Mesenchymal stem cell (in vitro differentiated cells and primary cell): Measurements from ENCODE around the gene PRR12.
"Not testable (repeated sequence)": the region's sequence is repeated elsewhere in the genome, so short reads cannot be mapped to it uniquely, and the experiment has no call there.

Experiments used
- DNase-seq: peaks from one replicate; pipeline ENCODE4 v3.0.0-alpha.2; 2013
- H2AFZ ChIP-seq: one replicate; pipeline ENCODE4 v1.6.1; 2013; ENCODE audit warnings: low read depth, mild to moderate bottlenecking, control low read depth, inconsistent platforms, low read length, moderate library complexity
- H2AK5ac ChIP-seq: 2 replicates; pipeline ENCODE4 v1.6.1; 2013; ENCODE audit warnings: low read length, moderate library complexity, mild to moderate bottlenecking, inconsistent platforms; ENCODE audit not compliant: severe bottlenecking
- H2BK120ac ChIP-seq: one replicate; pipeline ENCODE4 v1.6.1; 2013; ENCODE audit warnings: low read depth, mild to moderate bottlenecking, inconsistent platforms, low read length, moderate library complexity
- H2BK12ac ChIP-seq, 2 experiments: one replicate each; pipeline ENCODE4 v1.6.1; 2013; ENCODE audit warnings: inconsistent platforms in 2 of 2, low read length in 2 of 2, mild to moderate bottlenecking in 2 of 2, moderate library complexity in 2 of 2, control low read depth in 1 of 2
- H2BK15ac ChIP-seq: one replicate; pipeline ENCODE4 v1.6.1; 2013; ENCODE audit warnings: mild to moderate bottlenecking, low read depth, inconsistent platforms; ENCODE audit not compliant: poor library complexity, severe bottlenecking
- H2BK5ac ChIP-seq: 2 replicates; pipeline ENCODE4 v1.6.1; 2013; ENCODE audit warnings: low read depth, mild to moderate bottlenecking, low read length, control low read depth, inconsistent platforms; ENCODE audit not compliant: poor library complexity, severe bottlenecking
- H3K14ac ChIP-seq, 2 experiments: one replicate each; pipeline ENCODE4 v1.6.1; 2013; ENCODE audit warnings: inconsistent platforms in 2 of 2, low read length in 2 of 2, control low read depth in 1 of 2, mild to moderate bottlenecking in 1 of 2, moderate library complexity in 1 of 2
- H3K18ac ChIP-seq, 2 experiments: one replicate each; pipeline ENCODE4 v1.6.1; 2013; ENCODE audit warnings: inconsistent platforms in 2 of 2, low read length in 2 of 2, control low read depth in 1 of 2, low read depth in 1 of 2, mild to moderate bottlenecking in 1 of 2
- H3K23ac ChIP-seq, 2 experiments: one replicate each; pipeline ENCODE4 v1.6.1; 2013; ENCODE audit warnings: inconsistent platforms in 2 of 2, low read length in 2 of 2, mild to moderate bottlenecking in 2 of 2, moderate library complexity in 2 of 2, control low read depth in 1 of 2
- H3K27ac ChIP-seq: 2 replicates; pipeline ENCODE4 v1.5.1; 2013; ENCODE audit warnings: mild to moderate bottlenecking, moderate library complexity, low read length, control low read depth, inconsistent platforms; ENCODE audit not compliant: poor library complexity, severe bottlenecking
- H3K27me3 ChIP-seq, 2 experiments: 2 replicates each; pipeline versions ENCODE4 v1.6.1 to v1.7.0; 2013; ENCODE audit warnings: low read length in 2 of 2, mild to moderate bottlenecking in 2 of 2, moderate library complexity in 2 of 2, control low read depth in 1 of 2, inconsistent platforms in 1 of 2; ENCODE audit not compliant: control insufficient read depth in 1 of 2, insufficient read depth in 1 of 2
- H3K36me3 ChIP-seq, 2 experiments: 2 replicates each; pipeline versions ENCODE4 v1.6.1 to v1.7.0; 2013; ENCODE audit warnings: low read length in 2 of 2, control low read depth in 1 of 2, inconsistent platforms in 1 of 2, low read depth in 1 of 2, mild to moderate bottlenecking in 1 of 2; ENCODE audit not compliant: insufficient read depth in 2 of 2, control insufficient read depth in 1 of 2
- H3K4ac ChIP-seq, 2 experiments: one replicate each; pipeline ENCODE4 v1.6.1; 2013; ENCODE audit warnings: inconsistent platforms in 2 of 2, low read length in 2 of 2, mild to moderate bottlenecking in 2 of 2, moderate library complexity in 2 of 2, control low read depth in 1 of 2, low read depth in 1 of 2
- H3K4me1 ChIP-seq: 2 replicates; pipeline ENCODE4 v1.6.1; 2013; ENCODE audit warnings: low read depth, low read length, control low read depth; ENCODE audit not compliant: control insufficient read depth, insufficient read depth
- H3K4me2 ChIP-seq: 2 replicates; pipeline ENCODE4 v1.6.1; 2013; ENCODE audit warnings: low read length, mild to moderate bottlenecking, inconsistent platforms; ENCODE audit not compliant: poor library complexity, severe bottlenecking
- H3K4me3 ChIP-seq, 2 experiments: 2 replicates each; pipeline versions ENCODE4 v1.5.1 to v1.7.0; 2013; ENCODE audit warnings: low read length in 2 of 2, mild to moderate bottlenecking in 2 of 2, control low read depth in 1 of 2, low read depth in 1 of 2; ENCODE audit not compliant: insufficient read depth in 1 of 2
- H3K79me1 ChIP-seq: replicated peaks from 2 replicates; pipeline ENCODE4 v1.6.1; 2013; ENCODE audit warnings: mild to moderate bottlenecking, control low read depth, low read length, inconsistent platforms; ENCODE audit not compliant: poor library complexity, severe bottlenecking
- H3K9ac ChIP-seq: 2 replicates; pipeline ENCODE4 v1.7.0; 2013; ENCODE audit warnings: mild to moderate bottlenecking, low read length, moderate library complexity
- H3K9me3 ChIP-seq: 2 replicates; pipeline ENCODE4 v1.7.0; 2013; ENCODE audit warnings: mild to moderate bottlenecking, low read length; ENCODE audit not compliant: control insufficient read depth
- H4K8ac ChIP-seq: one replicate; pipeline ENCODE4 v1.6.1; 2013; ENCODE audit warnings: inconsistent platforms, mild to moderate bottlenecking, low read length, moderate library complexity
- H4K91ac ChIP-seq: one replicate; pipeline ENCODE4 v1.6.1; 2013; ENCODE audit warnings: mild to moderate bottlenecking, low read length, inconsistent platforms
- WGBS: methylation state at CpG from one replicate; pipeline ENCODE4 v1.1.7; 2013; ENCODE audit warnings: mixed read lengths; 5-methylcytosine and 5-hydroxymethylcytosine counted together

The PRR12 gene

DNA sequence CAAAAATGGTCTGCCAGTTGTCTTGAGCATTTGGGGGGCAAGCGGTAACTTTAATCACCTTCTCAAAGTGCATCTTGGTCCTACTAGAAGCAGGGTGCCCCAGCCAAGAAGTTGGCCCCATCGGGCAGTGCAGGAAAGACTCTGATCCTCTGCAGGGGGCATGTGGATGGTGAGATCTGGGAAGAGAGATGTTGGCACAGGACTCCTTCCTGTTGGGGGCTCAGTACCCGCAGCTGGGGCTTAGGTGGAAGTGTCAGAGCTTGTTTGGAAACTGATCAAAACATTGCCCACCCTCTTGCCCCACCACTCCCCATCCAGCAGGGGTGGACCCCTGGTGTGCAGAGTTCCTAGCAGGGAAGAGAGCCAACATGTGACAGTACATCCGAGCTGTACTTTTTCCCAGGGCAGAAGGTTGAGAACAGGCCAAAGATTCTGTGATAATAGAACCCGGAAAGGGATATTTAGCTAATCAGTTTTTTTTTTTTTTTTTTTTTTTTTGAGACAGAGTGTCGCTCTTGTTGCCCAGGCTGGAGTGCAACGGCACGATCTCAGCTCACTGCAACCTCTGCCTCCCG is 40.1 kb downstream of the PRR12 start:
- no peak overlapping the region for H3K4me2 ChIP-seq
- 96% methylated on average over 7 of the region's 9 CpGs for WGBS
- no peak overlapping the region for H3K27ac ChIP-seq

DNA sequence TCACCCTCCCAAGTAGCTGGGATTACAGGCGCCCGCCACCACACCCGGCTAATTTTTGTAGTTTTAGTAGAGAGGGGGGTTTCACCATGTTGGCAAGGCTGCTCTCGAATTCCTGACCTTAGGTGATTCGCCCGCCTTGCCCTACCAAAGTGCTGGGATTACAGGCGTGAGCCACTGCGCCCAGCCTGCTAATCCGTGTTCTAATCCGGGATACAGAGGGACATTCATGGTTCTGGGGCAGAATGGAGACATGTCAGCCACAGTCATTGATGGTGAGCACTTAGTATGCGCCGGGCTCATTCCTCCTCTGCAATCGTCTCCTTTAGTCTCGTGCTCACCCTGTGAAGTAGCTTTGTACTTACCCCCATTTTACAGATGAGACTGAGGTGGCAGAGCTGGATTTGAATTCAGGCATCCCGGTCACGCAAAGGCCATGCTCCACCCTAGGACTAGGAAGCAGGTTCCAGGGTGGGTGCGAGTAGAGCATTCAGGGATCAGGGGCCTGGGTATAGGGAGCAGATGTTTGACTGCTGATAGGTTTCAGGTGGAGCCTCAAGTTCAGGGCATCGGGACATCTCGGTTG is 40.7 kb downstream of the PRR12 start:
- no peak for DNase-seq
- Histone ChIP-seq H3K4ac (no peak overlapping the region), H2BK12ac (no peak overlapping the region), H2AK5ac (no peak overlapping the region), H3K9ac (no peak overlapping the region), H3K4me1 (peaks cover 26% of the 10 kb centered on the region), H3K14ac (no peak overlapping the region), H3K4me2 (no peak overlapping the region), H3K36me3 (peaks cover 30 to 38% of the 10 kb centered on the region in 2 experiments), H3K79me1 (no peaks in the 10 kb centered on the region), H3K9me3 (no peaks in the 10 kb centered on the region), H2BK5ac (no peak overlapping the region), H3K27me3 (no peaks in the 10 kb centered on the region), H3K18ac (no peak overlapping the region), H3K23ac (no peak overlapping the region), H3K27ac (no peak overlapping the region), H2BK15ac (no peak overlapping the region), H3K4me3 (no peak overlapping the region), H2AFZ (no peak overlapping the region), H4K91ac (no peak overlapping the region), H4K8ac (no peak overlapping the region), H2BK120ac (no peak overlapping the region)
- WGBS: 97% methylated on average over 18 of the region's 19 CpGs

More for the DNA sequence above, 40.1 kb downstream of the PRR12 start:
- H3K9me3 ChIP-seq: no peaks in the 10 kb centered on the region
- H2AK5ac ChIP-seq: no peak overlapping the region
- no peak overlapping the region for H2BK12ac ChIP-seq
- no peak overlapping the region for H3K18ac ChIP-seq
- no peak overlapping the region for H2BK120ac ChIP-seq
- no peak overlapping the region for H3K14ac ChIP-seq
- H4K8ac ChIP-seq: no peak overlapping the region
- peaks cover 20% of the 10 kb centered on the region for H3K4me1 ChIP-seq
- no peak for DNase-seq
- no peaks in the 10 kb centered on the region for H3K79me1 ChIP-seq
- peaks cover 30 to 38% of the 10 kb centered on the region in 2 experiments for H3K36me3 ChIP-seq
- peak overlapping the region; percentile 13 for H3K9ac ChIP-seq
- H3K4me3 ChIP-seq: no peak overlapping the region
- H2BK5ac ChIP-seq: no peak overlapping the region
- no peaks in the 10 kb centered on the region for H3K27me3 ChIP-seq
- no peak overlapping the region for H3K4ac ChIP-seq
- no peak overlapping the region for H2BK15ac ChIP-seq
- H2AFZ ChIP-seq: no peak overlapping the region
- no peak overlapping the region for H3K23ac ChIP-seq
- no peak overlapping the region for H4K91ac ChIP-seq

DNA sequence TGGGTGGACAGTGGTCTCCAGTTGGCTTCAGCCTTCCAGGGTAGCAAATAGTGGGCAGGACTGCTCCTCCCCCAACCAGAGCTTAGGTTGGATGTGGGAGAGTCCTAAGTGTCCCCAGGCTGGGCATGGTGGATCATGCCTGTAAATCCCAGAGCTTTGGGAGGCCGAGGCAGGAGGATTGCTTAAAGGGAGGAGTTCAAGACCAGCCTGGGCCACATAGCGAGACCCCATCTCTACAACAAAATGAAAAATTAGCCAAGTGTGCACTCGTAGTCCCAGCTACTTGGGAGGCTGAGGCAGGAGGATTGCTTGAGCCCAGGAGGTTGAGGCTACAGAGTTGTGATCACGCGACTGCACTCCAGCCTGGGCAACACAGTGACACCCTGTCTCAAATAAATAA is 41.6 kb downstream of the PRR12 start:
- Histone ChIP-seq H3K14ac (no peak overlapping the region), H2AFZ (no peak overlapping the region), H2BK5ac (no peak overlapping the region), H3K4ac (no peak overlapping the region), H4K8ac (no peak overlapping the region), H3K4me1 (peaks cover 26% of the 10 kb centered on the region), H3K4me3 (no peak overlapping the region), H3K36me3 (peaks cover 25 to 31% of the 10 kb centered on the region in 2 experiments), H4K91ac (no peak overlapping the region), H2BK15ac (no peak overlapping the region), H3K4me2 (no peak overlapping the region), H2BK120ac (no peak overlapping the region), H3K23ac (no peak overlapping the region), H2BK12ac (no peak overlapping the region), H3K9ac (no peak overlapping the region), H3K18ac (no peak overlapping the region), H3K79me1 (no peaks in the 10 kb centered on the region), H3K27me3 (no peaks in the 10 kb centered on the region), H3K27ac (no peak overlapping the region), H2AK5ac (no peak overlapping the region), H3K9me3 (no peaks in the 10 kb centered on the region)
- 91% methylated on average over 4 of the region's 5 CpGs for WGBS
- DNase-seq: no peak

DNA sequence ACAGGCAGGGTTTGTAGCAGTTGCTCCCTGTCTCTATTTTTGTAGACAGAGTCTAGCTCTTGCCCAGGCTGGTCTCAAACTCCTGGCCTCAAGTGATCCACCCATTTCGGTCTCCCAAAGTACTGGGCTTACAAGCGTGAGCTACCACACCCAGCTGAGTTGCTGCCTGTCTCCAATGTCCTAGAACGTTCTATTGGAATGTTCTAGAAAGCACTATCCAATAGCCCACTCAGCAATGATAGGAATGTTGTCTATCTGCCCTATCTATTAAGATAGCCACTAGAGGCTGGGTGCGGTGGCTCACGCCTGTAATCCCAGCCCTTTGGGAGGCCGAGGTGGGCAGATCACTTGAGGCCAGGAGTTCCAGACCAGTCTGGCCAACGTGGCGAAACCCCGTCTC is 42.3 kb downstream of the PRR12 start:
- H3K27ac ChIP-seq, H3K9me3 ChIP-seq, H3K4me3 ChIP-seq, H3K14ac ChIP-seq, H4K91ac ChIP-seq, H2BK5ac ChIP-seq, H3K4ac ChIP-seq, H3K9ac ChIP-seq, H2BK12ac ChIP-seq, H3K79me1 ChIP-seq, H3K27me3 ChIP-seq, H2AK5ac ChIP-seq, H3K4me2 ChIP-seq, H2AFZ ChIP-seq, H2BK120ac ChIP-seq, DNase-seq, H3K23ac ChIP-seq: not testable (repeated sequence)
- WGBS: 89% methylated on average over 9 of the region's 9 CpGs
- Histone ChIP-seq H4K8ac (peak overlapping the region; percentile 36), H3K36me3 (peaks cover 20 to 28% of the 10 kb centered on the region in 2 experiments), H3K4me1 (peaks cover 31% of the 10 kb centered on the region), H3K18ac (peak overlapping the region in 1 of 2 experiments; percentile 23), H2BK15ac (peak overlapping the region; percentile 15)
